Stimulated activated CD8-positive, alpha-beta memory T cell treated with anti-CD3 and anti-CD28 coated beads, Interleukin-4, amount 100 ng/mL, for 4 hours (primary cell): ENCODE data around the gene MT1HL1.

Experiments
- DNase-seq, 2 donors: peaks; one replicate each; pipeline ENCODE4 v3.0.0-alpha.2; 2020; ENCODE audit warnings: low read depth in 2 of 2, low spot score in 1 of 2

Gene MT1HL1

DNA sequence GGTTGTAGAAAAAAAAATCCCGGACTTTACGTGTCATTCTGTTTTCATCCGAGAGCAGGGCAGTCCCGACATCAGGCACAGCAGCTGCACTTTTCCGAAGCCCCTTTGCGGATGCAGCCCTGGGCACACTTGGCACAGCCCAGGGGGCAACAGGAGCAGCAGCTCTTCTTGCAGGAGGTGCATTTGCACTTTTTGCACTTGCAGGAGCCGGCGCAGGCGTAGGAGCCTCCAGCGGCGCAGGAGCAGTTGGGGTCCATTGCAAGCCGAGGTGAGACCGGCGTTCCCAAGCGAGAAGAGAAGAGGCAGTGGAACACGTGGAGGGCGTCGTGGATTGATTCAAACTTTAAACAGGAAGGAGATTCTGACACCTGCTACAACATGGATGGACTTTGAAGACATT lies at the start of gene MT1HL1:
Gene MT1HL1, minus strand, starts transcription at position 326 of the 400 bp plus-strand sequence. Its CDS starts 69 bp downstream, at position 257.
- no peak for DNase-seq

GRCh38 chr1:237050915-237051314 lies 46.7 kb upstream of the MT1HL1 start:
- no peak for DNase-seq

DNA sequence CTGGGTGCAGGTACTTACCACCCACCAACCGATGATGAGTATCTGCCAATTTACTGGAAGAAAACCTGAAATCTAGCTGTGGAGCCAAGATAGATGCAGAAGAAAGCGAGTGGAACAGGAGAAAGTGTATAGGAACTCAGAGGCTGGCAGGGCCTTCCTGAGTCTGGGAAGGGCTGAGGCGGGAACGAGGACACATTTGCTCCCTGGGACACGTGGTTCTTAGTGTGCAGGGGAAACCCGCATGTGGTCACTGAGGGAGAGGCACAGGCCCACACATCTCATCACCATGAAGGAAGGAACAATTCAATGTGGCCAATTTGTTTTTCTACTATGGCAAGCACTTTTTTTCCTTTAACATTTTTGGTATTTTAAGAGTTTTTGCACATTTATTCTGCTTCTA lies 45.9 kb upstream of the MT1HL1 start:
- no peak for DNase-seq

DNA sequence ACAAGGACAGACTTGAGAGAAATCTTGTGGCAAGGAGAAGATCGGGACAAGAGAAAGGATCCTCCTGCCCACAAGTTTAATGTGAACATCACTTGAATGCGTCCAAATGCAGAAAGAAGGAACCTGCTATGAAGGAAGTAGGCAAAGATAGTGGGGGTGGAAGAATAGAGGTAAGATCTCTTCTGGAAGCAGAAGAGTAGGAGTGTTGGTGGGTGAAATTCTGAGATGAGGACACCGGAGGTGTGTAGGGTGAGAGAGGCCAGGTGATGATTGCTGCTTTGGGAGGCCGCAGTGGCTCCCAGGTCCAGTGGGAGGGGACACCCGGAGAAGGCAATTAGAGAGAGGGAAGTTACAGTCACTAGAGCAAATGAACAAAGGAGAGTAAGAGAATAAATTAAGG lies 44.6 kb upstream of the MT1HL1 start:
- DNase-seq = no peak

DNA sequence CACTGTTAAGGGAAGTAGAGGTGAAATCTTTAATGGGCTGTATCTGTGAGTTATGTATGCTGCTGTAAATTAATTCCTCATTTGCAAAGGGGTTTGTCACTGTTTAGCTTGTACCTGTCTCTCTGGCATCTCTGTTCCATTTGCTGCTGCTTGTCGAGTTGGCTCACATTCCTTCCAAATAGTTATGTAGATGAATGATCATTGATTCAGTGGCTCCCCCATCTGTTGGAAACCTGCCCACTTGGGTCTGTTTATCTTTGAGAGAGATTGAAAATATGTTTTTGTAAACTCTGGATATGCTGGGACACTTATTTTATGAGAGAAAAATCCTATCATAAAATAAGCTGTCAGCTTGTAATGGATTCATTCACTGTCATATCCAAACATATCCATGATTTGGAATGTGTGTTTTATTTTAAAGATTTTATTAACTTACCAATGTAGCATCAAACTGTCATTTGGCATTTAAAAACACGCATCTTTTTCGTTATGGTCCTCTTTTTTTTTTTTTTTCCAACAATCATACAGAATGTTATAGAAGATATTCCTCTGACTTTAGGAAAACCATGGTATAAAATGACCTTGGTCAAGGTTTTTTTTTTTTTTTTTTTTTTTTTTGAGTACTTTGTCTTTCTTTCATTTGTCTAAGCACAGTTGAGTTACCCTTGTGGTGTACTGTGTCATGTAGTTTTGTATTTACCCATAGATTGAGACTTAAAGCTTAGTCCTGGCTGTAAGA lies 41.2 kb upstream of the MT1HL1 start:
- no peak for DNase-seq

DNA sequence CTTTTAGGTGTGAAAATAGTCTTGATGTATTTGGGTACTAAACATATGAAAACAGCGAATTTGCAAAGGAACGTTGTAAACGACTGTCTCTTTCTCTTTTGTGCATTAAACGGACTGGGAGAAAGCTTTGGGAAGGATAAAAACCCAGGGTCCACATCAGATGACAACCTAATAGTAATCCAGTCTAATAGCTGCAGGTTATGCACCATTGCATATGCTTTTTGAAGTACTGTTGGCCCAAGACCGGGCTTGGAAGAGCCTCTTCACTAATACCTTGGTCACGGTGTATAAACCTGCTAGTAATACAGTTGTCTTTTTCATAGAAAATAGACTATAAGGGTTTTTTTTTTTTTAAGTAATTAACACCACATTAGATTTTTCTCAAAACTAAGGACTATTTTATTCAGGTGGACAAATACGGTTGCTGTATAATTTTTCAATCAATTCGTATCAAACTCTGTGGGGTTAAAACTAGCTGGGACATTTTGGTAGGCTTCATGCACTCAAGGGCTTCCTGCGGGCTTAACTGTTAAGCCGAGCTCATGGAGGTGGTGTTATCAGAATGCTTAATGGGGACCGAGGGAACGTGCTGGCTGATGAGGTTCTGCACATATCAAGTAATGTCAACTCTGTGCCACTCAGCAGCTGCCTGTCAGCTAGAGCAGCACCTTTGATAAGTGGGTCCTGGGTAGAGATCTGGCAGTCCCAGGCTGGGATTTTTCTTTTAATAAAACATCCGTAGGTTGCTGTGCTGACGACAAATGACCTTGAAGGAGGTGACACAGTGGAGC lies 39.8 kb upstream of the MT1HL1 start:
- no peak for DNase-seq

- DNase-seq = no peak
These were observed 38.8 kb upstream of the MT1HL1 start for GRCh38 chr1:237042892-237043576.

DNA sequence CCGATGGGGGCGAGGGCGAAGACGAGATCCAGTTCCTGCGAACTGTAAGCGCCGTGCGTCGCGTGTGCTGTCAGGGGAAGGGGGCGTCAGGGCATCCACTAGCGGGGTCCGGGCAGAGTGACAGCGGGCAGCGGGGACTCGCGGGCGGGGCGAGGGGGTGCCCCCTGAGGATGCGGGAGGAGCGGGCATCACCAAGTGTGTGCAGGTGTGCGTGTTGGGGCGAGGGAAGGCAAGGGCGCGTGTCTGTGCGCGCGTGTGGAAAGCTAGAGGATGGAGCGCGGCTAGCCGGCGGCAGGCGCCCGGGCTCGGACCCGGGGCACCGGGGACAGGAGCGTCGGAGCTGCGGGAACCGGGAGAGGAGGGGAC lies 38.3 kb upstream of the MT1HL1 start:
- DNase-seq = no peak

- DNase-seq = no peak
These were observed 37.7 kb upstream of the MT1HL1 start, which contains the start of gene RYR2 for GRCh38 chr1:237041795-237042525. RYR2 (plus strand) TSS chr1:237042184; CDS start chr1:237042522, 338 bp downstream.

- no peak for DNase-seq
These were observed 37.2 kb upstream of the MT1HL1 start for GRCh38 chr1:237041461-237041794.

- no peak for DNase-seq
These were observed 36.6 kb upstream of the MT1HL1 start for GRCh38 chr1:237040823-237041222.

GRCh38 chr1:237038211-237038610 lies 34.0 kb upstream of the MT1HL1 start:
- no peak for DNase-seq

- DNase-seq = no peak
These were observed 31.5 kb upstream of the MT1HL1 start for GRCh38 chr1:237035759-237036158.

DNA sequence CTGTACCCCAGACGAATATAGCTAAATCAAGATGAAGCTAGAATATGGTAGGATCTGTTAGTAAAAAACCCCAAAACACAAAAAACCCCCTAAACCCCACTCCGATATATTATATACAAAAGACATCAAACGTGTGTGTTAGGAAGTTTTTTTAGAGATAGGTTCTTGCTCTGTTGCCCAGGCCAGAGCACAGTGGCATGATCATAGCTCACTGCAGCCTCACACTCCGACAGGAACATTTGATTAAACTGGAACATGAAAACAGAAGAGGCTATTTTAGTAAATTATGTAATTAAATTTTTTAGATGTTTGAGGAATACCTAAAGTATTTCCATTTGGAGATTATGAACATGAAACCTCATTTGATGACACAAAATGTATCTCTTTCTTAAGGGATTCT lies 29.6 kb upstream of the MT1HL1 start:
- no peak for DNase-seq

DNA sequence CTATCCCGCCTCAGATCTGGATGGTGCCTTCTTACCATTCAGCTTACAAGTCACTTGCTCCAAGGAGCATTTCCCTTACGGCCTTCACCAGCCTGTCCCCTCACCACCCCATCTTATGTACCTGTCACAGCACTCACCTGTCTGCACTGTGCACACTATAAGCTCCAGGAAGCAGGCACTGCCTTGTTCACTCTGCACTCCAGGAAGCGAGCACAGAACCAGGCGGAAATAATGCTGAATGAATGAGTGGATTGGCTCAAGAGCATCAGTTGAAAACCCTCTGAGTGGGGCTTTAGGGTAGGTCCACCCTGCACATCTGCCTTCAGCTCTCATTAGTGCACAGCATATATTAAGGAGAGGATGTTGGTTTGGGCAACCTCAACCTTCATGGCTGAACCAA lies 28.8 kb upstream of the MT1HL1 start:
- DNase-seq = no peak

DNA sequence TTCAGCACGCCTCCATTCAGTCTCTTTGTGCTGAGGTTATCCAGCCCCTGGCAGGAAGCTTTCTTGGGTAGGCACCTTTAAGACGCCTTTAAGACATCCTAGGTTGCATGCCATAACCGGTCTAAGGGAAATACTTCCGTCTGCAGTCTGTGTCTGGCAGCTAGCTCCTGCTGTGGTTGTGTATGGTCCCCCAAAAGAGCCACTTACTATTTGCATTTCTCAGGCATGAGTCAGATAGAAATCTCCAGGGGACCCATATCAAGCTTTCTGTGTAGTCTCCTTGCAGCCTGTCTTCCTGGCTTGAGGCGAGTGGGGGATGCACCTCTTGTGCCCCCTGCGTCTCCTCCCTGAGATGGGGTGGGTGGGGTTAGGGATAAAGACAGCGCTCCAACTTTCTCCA lies 27.8 kb upstream of the MT1HL1 start:
- no peak for DNase-seq

DNA sequence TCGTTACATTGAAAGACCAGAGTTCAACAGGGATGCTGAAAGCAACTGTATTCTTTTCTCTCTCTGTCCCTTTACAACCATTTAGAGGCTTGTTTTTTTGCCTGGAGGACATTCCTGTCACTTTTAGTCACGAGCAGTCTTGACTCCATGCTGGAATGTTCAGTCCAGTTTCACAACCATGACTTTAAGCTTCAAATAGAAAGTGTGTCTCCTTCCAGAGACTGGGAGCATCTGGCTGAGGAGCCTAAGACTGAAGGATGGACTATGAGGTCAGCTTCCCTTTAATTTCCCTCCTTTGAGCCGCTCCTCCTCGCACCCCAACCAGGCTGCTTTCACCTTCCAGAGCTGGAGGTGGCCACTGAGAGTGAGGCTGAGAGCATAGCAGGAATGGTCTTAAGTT lies 27.2 kb upstream of the MT1HL1 start:
- DNase-seq = no peak

DNA sequence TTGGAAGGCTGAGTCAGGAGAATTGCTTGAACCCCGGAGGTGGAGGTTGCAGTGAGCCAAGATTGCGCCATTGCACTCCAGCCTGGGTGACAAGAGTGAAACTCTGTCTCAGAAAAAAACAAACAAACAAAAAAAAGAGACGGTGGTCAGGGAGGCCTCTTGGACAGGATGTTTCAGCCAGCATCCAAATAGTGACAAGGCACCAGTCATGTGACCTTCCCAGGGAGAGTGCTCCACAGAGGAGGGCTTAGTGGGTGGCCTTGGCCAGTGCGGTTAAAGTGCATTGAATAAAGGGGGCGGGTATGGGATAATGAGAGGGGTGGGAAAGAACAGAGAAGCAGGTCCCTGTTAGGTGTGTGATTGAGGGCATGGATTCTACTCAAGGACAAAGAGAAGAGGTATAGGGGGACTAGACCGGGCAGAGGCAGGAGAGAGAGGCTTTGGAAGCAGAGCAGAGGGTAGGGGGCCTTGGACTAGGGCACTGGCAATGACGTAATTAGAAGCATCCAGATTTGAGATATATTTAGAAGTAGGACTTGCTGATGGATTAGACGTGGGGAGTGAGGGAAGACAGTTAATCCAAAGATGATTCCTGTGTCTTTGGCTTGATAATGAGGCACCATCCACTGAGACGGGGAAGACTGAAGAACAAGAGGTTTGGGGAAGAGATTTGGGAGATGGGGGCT lies 25.8 kb upstream of the MT1HL1 start:
- no peak for DNase-seq

- DNase-seq = no peak
These were observed 25.0 kb upstream of the MT1HL1 start for GRCh38 chr1:237029240-237029639.

DNA sequence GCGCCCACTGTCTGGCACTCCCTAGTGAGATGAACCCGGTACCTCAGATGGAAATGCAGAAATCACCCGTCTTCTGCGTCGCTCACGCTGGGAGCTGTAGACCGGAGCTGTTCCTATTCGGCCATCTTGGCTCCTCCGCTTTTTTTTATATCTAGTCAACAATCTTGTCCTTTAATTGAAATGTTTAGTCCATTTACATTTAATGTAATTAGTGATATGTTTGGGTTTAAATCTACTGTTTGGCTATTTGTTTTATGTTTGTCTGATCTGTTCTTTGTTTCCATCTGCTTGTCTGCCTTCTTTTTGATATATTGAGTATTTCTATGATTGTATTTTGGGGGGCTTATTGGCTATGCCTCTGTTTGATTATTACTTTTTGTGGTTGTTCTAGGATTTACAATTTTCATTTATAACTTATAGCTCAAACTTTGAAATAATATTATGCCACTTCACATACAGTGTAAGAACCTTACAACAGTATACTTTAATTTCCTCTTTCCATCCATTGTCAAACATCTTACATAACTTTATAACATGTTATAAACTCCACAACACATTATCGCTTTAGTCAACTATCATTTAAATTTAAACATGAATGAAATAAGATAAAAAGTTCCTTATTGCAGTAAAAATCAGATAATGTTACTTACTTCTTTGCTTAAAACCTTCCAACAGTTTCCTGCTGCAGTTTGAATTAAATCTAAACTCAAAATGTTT lies 21.3 kb upstream of the MT1HL1 start:
- DNase-seq = no peak
